GM20431 (cell line): ENCODE results near the gene SLC2A8.

Experiments
- in situ Hi-C: fragments of 300-500 bp; cut with MseI, MboI; formaldehyde crosslinking; loops from one replicate; pipeline ENCODE4 v1.15.0; 2020; ENCODE audit warnings: low sequenced_read_pairs; ENCODE audit not compliant: unreplicated experiment

SLC2A8 gene

DNA sequence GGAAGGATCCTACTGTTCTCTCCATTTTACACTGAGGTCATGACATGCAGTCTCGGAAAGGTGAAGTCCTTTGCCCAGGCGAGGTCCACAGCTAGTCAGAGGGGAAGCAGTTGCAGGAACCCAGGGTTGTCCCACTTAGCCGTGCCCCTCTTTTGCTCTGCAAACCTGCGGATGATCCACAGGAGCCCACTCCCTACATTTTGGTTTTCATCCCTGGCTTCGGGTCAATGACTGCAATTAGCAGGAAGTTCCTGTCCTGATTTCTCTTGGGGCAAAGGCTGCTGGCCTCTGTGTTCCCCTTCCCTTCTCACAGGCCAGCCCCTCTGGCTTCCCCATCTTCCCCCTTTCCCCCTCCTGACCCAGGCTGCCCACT is 1.3 kb downstream of the SLC2A8 start:
- in situ Hi-C loops, result no loop called here

- in situ Hi-C loops, result no loop called here
Observed at GRCh38 chr9:127398715-127399400, 1.9 kb downstream of the SLC2A8 start.

DNA sequence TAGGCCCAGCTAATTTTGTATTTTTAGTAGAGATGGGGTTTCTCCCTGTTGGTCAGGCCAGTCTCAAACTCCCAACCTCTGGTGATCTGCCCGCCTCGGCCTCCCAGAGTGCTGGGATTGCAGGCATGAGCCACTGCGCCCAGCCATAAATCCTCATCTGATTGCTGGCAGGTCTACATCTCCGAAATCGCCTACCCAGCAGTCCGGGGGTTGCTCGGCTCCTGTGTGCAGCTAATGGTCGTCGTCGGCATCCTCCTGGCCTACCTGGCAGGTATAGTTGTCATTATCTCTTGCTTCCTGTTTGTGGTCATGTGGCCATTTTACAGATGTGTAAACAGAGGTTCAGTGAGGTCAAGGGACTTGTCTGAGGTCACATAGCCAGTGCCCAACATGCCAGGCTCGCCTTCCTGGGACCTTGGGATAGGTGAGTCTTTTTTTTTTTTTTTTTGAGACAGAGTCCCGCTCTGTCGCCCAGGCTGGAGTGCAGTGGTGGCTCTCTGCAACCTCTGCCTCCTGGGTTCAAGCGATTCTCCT is 2.8 kb downstream of the SLC2A8 start:
- in situ Hi-C loops, result no loop called here

GRCh38 chr9:127402401-127403090 is 5.6 kb downstream of the SLC2A8 start:
- in situ Hi-C loops, result no loop called here

GRCh38 chr9:127403507-127404192 is 6.7 kb downstream of the SLC2A8 start:
- in situ Hi-C loops, result no loop called here

- in situ Hi-C loops, result no loop called here
Observed at GRCh38 chr9:127404631-127405030, 7.7 kb downstream of the SLC2A8 start.

GRCh38 chr9:127405344-127406125 is 8.6 kb downstream of the SLC2A8 start:
- in situ Hi-C loops, result no loop called here

DNA sequence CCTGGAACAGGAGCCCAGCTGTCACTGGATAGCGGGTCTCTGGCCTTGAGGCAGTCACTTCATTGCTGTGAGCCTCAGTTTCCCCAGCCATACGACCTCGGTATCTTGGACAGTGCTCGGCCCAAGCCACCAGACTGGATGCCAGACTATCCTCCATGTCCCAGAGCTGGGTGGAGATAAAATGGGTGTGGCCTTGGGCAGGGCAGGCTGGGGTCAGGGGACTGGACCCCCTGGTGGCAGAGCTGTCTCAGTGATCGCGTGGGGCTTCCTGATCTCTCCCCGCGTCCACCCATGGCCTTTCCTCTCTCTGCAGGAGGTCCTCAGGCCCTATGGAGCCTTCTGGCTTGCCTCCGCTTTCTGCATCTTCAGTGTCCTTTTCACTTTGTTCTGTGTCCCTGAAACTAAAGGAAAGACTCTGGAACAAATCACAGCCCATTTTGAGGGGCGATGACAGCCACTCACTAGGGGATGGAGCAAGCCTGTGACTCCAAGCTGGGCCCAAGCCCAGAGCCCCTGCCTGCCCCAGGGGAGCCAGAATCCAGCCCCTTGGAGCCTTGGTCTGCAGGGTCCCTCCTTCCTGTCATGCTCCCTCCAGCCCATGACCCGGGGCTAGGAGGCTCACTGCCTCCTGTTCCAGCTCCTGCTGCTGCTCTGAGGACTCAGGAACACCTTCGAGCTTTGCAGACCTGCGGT is 10.0 kb downstream of the SLC2A8 start:
- in situ Hi-C loops, result no loop called here

GRCh38 chr9:127407492-127407843 is 10.5 kb downstream of the SLC2A8 start:
- in situ Hi-C loops, result no loop called here

- in situ Hi-C loops, result no loop called here
Observed at GRCh38 chr9:127411122-127411521, 14.2 kb downstream of the SLC2A8 start.

DNA sequence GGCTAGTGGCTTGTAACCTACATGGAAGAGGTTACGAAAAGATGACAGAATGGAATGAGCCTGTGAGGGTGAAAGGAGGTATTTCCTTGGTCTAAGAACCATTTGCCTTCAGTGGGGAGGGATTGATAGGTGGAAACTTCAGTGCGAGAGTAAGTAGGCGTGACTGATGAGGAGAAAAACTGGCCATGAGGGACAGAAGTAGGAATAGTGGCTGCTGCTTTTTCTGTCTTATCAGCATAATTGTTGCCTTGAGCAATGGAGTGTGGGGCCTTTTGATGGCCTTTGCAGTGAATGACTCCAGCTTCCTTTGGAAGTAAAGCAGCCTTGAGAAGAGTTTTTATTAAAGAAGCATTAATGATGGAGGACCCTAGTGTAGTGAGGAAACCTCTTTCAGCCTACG is 18.2 kb downstream of the SLC2A8 start:
- in situ Hi-C loops, result no loop called here

- in situ Hi-C loops, result no loop called here
Observed at GRCh38 chr9:127415657-127416056, 18.7 kb downstream of the SLC2A8 start.

DNA sequence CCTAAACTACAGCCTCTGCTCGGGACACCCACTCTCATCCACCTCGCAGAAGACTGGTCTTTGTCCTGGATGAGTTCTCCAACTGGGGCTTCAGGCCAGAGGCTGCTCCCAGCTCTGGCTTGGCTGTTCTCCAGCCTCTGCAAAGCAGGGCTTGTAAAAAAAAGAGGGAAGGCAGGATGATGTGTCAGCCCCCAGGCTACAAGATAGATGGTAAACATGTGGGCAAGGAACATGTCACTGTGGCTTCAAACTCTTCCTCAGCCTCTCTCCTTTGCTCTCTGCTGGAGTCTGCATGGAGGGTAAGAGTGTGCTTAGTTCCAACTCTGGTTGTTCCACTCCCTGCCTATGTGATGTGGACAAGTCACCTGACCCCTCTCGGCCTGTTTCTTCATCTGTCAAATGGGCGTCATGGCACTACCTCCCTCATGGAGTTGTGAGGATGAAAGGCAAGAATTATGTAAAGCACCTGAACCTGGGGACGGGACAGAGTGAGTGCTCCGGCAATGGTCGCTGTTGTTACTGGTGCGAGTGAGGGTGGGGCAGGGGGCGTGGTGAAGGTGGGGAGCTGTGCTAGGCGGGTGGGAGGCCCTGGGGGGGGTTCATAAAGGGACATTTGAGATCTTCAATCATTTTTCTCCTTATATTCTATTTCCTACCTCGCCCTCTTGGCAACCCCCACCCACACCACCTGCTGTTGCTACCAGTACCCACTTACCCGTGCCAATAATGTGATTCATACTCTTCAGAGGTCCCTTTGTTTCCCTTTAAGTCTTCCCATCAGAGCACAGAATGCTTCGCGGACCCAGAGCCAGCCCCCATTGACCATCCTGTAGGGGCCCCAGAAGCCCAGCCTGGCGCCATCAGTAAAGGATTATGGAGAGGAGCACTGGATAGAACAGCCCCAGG is 20.4 kb downstream of the SLC2A8 start:
- in situ Hi-C loops, result no loop called here

DNA sequence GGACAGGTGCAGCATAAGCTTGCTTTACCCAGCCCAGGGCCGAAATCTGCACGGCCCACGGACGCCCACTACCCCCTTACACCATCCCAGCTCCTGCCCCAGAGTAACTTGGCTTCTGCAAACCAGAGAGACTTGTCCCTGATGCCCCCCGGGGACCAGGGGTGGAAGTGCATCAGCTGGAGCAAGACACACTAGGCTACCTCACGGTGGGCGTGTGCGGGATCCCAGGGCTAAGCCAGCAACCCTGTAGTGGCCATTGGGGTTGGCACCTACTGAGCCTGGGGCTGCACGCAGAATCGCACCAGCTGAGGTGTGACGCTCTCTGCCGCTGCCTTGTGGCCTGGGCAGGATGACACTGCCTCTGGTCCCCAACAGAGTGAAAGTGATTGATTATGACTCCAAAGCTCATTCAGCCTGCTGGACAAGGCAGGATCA is 21.1 kb downstream of the SLC2A8 start:
- in situ Hi-C loops, result no loop called here

- in situ Hi-C loops, result no loop called here
Observed at GRCh38 chr9:127419348-127419747, 22.4 kb downstream of the SLC2A8 start.

- in situ Hi-C loops, result no loop called here
Observed at GRCh38 chr9:127421057-127421456, 24.1 kb downstream of the SLC2A8 start.

DNA sequence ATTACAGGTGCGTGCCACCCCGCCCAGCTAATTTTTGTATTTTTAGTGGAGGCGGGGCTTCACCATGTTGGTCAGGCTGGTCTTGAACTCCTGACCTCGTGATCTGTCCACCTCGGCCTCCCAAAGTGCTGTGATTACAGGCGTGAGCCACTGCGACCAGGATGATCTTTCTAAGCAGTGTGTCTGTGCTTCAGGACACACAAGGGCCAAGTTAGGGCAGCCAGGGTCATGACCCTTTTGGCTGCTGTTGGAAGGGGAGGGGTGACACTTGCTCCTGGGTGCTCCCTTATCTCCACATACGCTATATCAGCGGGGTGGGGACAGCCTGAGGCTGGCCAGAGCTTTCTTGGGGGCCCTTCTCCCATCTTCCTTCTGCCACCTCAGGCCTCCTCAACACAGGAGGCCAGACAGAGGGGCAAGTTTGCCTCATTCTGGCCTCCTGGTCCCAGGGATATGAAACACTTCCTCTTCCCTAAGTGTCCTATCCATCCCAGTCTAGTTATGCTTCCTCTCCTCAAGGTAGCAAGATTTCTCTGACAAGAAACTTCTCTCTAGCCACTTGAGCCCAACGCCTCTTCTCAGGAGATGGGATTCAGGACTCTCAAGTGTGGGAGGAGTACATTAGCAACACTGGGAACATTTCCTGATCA is 25.3 kb downstream of the SLC2A8 start:
- in situ Hi-C loops, result no loop called here

DNA sequence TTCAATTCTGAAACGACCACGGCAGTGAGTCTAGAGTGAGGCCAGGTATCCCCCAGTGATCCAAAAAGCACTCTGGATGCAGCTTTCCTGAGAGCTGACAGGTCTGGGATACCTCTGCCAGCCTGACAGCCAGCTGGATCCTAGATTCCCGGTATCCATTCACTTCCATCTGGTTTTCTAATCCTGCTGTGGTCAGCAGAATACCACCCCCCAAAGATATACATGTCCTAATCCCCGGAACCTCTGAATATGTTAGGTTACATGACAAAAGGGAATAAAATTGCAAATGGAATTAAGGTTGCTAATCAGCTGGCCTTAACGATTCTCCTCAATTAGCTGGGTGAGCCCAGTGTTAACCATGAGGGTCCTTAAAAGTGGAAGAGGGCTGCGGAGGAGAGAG is 25.8 kb downstream of the SLC2A8 start:
- in situ Hi-C loops, result no loop called here
